Adrenal gland (tissue), 12 donors: ENCODE results near the gene ANKRD13A. TPM values are rescaled to one million over a fixed set of nuclear protein-coding genes. Genes with fewer than 3 reads are reported as not detected.
A peak's percentile ranks its signal among the peaks of the same experiment; 100 is the strongest.

Experiments used
- DNase-seq, 7 donors: peaks; one replicate each; pipeline ENCODE4 v3.0.0-alpha.2; 2019 to 2020
- H3K27ac ChIP-seq, 5 donors: fragments of 200-600 bp; sonication (generic) in 4 of 5; 1 replicate in 3 of 5; 2 replicates in 2 of 5; pipeline versions ENCODE4 v1.5.1 to v1.8.0; 2016 to 2020; ENCODE audit warnings: mild to moderate bottlenecking in 1 of 5
- H3K27me3 ChIP-seq: fragments of 200-600 bp; 2 replicates; pipeline ENCODE4 v1.8.0; 2021
- H3K36me3 ChIP-seq, 2 donors: fragments of 200-600 bp; replicated peaks in 1 of 2; 1 replicate in 1 of 2; 2 replicates in 1 of 2; pipeline versions ENCODE4 v1.5.1 to v1.8.0; 2018 to 2022
- H3K4me1 ChIP-seq, 2 donors: fragments of 200-600 bp; replicated peaks in 1 of 2; 1 replicate in 1 of 2; 2 replicates in 1 of 2; pipeline versions ENCODE4 v1.5.1 to v1.8.0; 2018 to 2021
- H3K4me3 ChIP-seq, 4 donors: fragments of 200-600 bp; sonication (generic) in 3 of 4; one replicate each; pipeline ENCODE4 v1.5.1; 2016 to 2018
- H3K9me3 ChIP-seq, 3 donors: fragments of 200-600 bp; sonication (generic) in 1 of 3; replicated peaks in 1 of 3; 1 replicate in 2 of 3; 2 replicates in 1 of 3; pipeline versions ENCODE4 v1.5.1 to v1.8.0; 2016 to 2021
- POLR2A ChIP-seq, 2 donors: fragments of 450-650 bp; IDR thresholded peaks; one replicate each; pipeline ENCODE4 v1.6.1; 2017; ENCODE audit warnings: antibody characterized with exemption in 2 of 2, mild to moderate bottlenecking in 2 of 2, moderate library complexity in 1 of 2
- WGBS, 4 donors: extraction: QIAGEN DNeasy Blood & Tissue Kit in 2 of 4; methylation state at CpG; one replicate each; pipeline versions ENCODE4 v1.1.5 to v1.1.7; 2013 to 2017; 5-methylcytosine and 5-hydroxymethylcytosine counted together
- intact Hi-C, 2 donors: fragments of 100-400 bp; cut with DNase I; formaldehyde crosslinking; loops; one replicate each; pipeline versions ENCODE4 v1.14.1 to v1.15.0; 2022 to 2023
- polyA plus RNA-seq, 3 donors: library from polyadenylated mRNA; stranded (reverse); fragments of 200-250 nt in 2 of 3; fragments of 350-450 nt in 1 of 3; fragmentation: Illumina TruSeq in 1 of 3; extraction: RNeasy Lipid Tissue Mini Kit (QIAGEN cat#74804) in 1 of 3; gene quantifications; one replicate each; pipeline ENCODE4 v1.2.3, GENCODE V29; 2013 to 2014
- total RNA-seq, 9 donors: library from RNA; depleted of rRNA in 4 of 9; stranded (reverse); fragments of >200 nt in 4 of 9; fragments of 120-200 nt in 1 of 9; fragmentation: NEBNext Ultra II Directional in 1 of 9; extraction: Animal tissue kit (Norgen Biotek cat#: 25700) in 1 of 9; gene quantifications; one replicate each; pipeline versions ENCODE4 v1.1.0 to v1.2.4, GENCODE V29; 2013 to 2023
- TF ChIP-seq, protein P1 (sequence below), 6 experiments: fragments of 450-650 bp in 4 of 6; fragments of 200-600 bp in 2 of 6; sonication (generic) in 1 of 6; IDR thresholded peaks; 1 replicate in 5 of 6; 2 replicates in 1 of 6; pipeline versions ENCODE4 v1.5.1 to v1.8.0; 2016 to 2021; ENCODE audit warnings: antibody characterized with exemption in 6 of 6, mild to moderate bottlenecking in 2 of 6, moderate library complexity in 1 of 6
- donor health status: healthy with polysubstance abuse.
- donor health status: Bipolar disorder and iron deficiency.
- donor health status: DM: yes; HTN: yes; CAD: no.
- donor health status: DM: no; HTN: no; CAD: no.
- donor health status: DM: no; HTN: no; CAD: no.
- donor health status: DM: yes; HTN: yes; CAD: no.

ANKRD13A gene
- total and polyA plus RNA-seq, 12 donors, result 17.1 to 84.5 (median 41.7) TPM

DNA sequence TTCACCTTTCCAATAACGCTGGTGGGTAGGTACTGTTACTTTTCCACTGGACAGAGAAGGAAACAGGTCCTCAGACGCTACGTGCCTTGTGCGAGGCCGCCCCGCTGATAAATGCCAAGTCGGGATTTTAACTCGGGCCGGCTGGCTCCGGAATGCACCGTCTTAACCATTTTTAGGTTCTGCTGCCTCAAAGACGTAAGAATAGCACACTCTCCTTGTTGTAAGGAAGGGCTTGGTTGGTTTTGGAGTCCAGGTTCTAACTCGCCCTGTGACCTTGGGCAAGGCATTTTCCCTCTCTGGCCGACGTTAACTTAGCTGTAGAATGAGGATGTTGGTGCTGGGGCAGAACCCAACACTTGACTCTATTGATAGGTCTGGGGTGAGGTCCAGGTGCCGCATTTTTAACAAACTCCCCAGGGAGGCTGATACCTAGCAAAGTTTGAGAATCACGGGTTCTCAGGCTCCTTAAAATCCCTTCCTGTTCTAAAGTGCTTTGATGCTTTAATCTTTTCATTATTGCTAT lies 814 bp downstream of the ANKRD13A start:
- H3K4me3 ChIP-seq, result peak overlapping the region; percentile 43 to 96 (median 63)
- H3K27ac ChIP-seq, result peak overlapping the region in 3 of 5 donors; percentile 64 to 91 (median 88)
- WGBS, 4 donors, result 4 to 7% (median 6%) methylated on average over 17 of the region's 17 CpGs
- H3K36me3 ChIP-seq, result no peaks in the 10 kb centered on the region
- intact Hi-C loops, result loop anchor here in 1 of 2 donors (5.0 kb wide), 1 partner anchor 37 kb away; no protein-coding TSS in a partner anchor
- TF ChIP-seq POLR2A (IDR thresholded peaks at IDR 0.05), result no peak
- TF ChIP-seq, protein P1, sequence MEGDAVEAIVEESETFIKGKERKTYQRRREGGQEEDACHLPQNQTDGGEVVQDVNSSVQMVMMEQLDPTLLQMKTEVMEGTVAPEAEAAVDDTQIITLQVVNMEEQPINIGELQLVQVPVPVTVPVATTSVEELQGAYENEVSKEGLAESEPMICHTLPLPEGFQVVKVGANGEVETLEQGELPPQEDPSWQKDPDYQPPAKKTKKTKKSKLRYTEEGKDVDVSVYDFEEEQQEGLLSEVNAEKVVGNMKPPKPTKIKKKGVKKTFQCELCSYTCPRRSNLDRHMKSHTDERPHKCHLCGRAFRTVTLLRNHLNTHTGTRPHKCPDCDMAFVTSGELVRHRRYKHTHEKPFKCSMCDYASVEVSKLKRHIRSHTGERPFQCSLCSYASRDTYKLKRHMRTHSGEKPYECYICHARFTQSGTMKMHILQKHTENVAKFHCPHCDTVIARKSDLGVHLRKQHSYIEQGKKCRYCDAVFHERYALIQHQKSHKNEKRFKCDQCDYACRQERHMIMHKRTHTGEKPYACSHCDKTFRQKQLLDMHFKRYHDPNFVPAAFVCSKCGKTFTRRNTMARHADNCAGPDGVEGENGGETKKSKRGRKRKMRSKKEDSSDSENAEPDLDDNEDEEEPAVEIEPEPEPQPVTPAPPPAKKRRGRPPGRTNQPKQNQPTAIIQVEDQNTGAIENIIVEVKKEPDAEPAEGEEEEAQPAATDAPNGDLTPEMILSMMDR (IDR thresholded peaks at IDR 0.05), result no peak
- no peaks in the 10 kb centered on the region for H3K9me3 ChIP-seq
- no peaks in the 10 kb centered on the region for H3K27me3 ChIP-seq
- DNase-seq, result peak in 5 of 7 donors; percentile 38 to 69 (median 47)
- peaks cover 7 to 27% of the 10 kb centered on the region in 2 donors for H3K4me1 ChIP-seq

DNA sequence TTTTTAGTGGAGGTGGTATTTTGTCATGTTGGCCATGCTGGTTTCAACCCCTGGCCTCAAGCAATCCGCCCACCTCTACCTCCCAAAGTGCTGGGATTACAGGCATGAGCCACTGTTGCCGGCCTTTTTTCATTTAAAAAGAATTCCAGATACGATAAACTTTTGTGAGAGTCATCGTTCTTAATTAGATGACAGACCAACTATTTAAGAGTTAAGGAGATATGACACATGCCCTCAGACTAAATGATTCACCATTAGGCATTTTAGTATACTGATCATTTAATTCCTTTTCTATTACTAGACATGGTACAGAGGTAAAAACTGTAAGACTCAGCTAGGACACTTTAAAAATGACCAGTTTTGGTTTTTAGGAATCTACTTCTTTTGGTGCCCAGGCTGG lies 2.4 kb downstream of the ANKRD13A start:
- peak overlapping the region in 2 of 5 donors; percentile 36 to 38 for H3K27ac ChIP-seq
- no peaks in the 10 kb centered on the region for H3K27me3 ChIP-seq
- TF ChIP-seq, protein P1 (IDR thresholded peaks at IDR 0.05), result no peak
- TF ChIP-seq POLR2A (IDR thresholded peaks at IDR 0.05), result no peak
- WGBS, 4 donors, result 63 to 84% (median 68%) methylated on average over 4 of the region's 4 CpGs
- peaks cover 7 to 24% of the 10 kb centered on the region in 2 donors for H3K4me1 ChIP-seq
- H3K4me3 ChIP-seq, result no peak overlapping the region
- H3K9me3 ChIP-seq, result no peaks in the 10 kb centered on the region
- no peak for DNase-seq
- H3K36me3 ChIP-seq, result no peaks in the 10 kb centered on the region
- intact Hi-C loops, result no loop called here

DNA sequence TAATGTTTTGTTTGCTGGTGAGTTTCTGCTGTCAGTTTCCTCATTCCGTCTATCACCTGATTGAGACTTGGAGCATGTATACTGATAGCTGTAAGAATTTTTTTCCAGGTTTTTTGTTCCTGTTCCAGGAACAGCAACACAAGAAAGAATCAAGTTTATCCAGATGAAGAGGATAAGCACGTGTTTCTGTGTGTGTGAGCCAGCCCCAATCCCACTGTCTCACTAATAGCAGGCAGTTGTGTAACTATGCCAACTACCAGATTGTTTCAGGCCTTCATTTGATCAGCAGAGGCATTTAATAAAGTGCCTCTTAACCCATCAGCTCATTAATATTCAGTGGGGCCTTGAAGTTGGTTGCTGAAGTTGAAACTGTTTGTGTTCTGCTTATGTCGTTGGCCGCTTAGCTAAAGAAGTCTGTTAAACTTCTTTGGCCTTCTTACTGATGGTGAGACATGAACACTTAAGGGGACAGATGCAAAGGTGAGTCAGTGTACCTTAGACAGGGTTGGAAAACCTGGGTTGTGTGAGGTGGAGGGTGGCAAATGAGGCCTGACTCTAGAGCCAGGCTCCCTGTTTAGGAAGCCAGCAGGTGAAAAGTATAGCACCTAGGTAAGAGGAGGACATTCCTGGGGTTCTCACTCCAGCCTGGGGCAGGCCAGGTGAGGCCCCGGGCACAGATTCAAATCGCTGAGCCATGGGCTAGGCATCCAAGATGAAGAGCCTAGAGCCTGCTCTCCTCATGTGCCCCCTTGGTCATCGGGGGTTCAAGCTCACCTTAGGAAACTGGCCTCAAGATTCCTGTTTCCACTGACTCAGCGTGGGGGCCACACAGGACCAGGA lies 3.7 kb downstream of the ANKRD13A start:
- Histone ChIP-seq H3K9me3 (no peaks in the 10 kb centered on the region), H3K27me3 (no peaks in the 10 kb centered on the region), H3K4me3 (no peak overlapping the region), H3K4me1 (peaks cover 7 to 24% of the 10 kb centered on the region in 2 donors), H3K27ac (no peak overlapping the region), H3K36me3 (no peaks in the 10 kb centered on the region)
- no peak for DNase-seq
- intact Hi-C loops, result no loop called here
- TF ChIP-seq POLR2A (IDR thresholded peaks at IDR 0.05), result no peak
- TF ChIP-seq, protein P1 (IDR thresholded peaks at IDR 0.05), result no peak
- 85 to 90% (median 87%) methylated on average over 5 to 8 of the region's 8 CpGs for WGBS, 4 donors

DNA sequence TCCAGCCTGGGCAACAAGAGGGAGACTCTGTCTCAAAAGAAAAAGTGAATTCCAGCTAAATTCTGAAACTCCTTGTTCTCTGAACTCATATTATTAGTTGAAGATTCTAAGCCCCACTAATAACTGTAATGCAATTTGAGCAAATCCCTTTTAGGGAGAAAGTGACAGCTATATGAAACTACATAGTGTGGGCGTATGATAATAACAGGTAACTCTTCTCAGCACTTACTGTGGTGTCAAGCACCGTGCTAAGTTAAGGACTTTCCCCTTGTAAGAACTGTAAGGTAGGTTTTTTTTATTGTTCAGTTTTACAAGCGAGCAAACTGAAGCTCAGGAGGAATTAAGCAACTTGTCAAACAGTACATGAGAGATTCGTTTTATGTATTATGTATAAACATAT lies 5.4 kb downstream of the ANKRD13A start:
- Histone ChIP-seq H3K4me1 (peaks cover 7 to 17% of the 10 kb centered on the region in 2 donors), H3K27me3 (no peaks in the 10 kb centered on the region), H3K4me3 (no peak overlapping the region), H3K27ac (no peak overlapping the region), H3K9me3 (no peaks in the 10 kb centered on the region), H3K36me3 (no peaks in the 10 kb centered on the region)
- no peak for DNase-seq
- TF ChIP-seq POLR2A (IDR thresholded peaks at IDR 0.05), result no peak
- TF ChIP-seq, protein P1 (IDR thresholded peaks at IDR 0.05), result no peak
- intact Hi-C loops, result no loop called here
- 81 to 88% (median 86%) methylated on average over 4 of the region's 4 CpGs for WGBS, 4 donors
